GM12865 (cell line): Measurements from ENCODE around the gene TMEM120A.
"Not testable (repeated sequence)": the region's sequence is repeated elsewhere in the genome, so short reads cannot be mapped to it uniquely, and the experiment has no call there.

Experiments used
- DNase-seq: peaks from one replicate; pipeline ENCODE4 v3.0.0; 2010; ENCODE audit warnings: low read depth
- H3K4me3 ChIP-seq: 2 replicates; pipeline ENCODE4 v1.5.1; 2011; ENCODE audit warnings: mild to moderate bottlenecking, low read depth, low read length, control low read depth
- CTCF ChIP-seq: IDR thresholded peaks from 2 replicates; pipeline ENCODE4 v1.5.1; 2011; ENCODE audit warnings: low read length, control low read depth, low read depth, inconsistent platforms; ENCODE audit not compliant: insufficient read depth; ENCODE audit errors: missing control alignments

TMEM120A gene

GRCh38 chr7:75994388-75995051, at the start of gene TMEM120A:
TMEM120A (minus strand) TSS chr7:75994595; CDS start chr7:75994570, 25 bp downstream.
- TF ChIP-seq CTCF = no peak
- H3K4me3 ChIP-seq = peak within 1 kb of the TSS; percentile 64
- peak; percentile 92 for DNase-seq

GRCh38 chr7:76040126-76040525, 45.7 kb upstream of the TMEM120A start:
- no peak for DNase-seq
- TF ChIP-seq CTCF = no peak
- no peak overlapping the region for H3K4me3 ChIP-seq

GRCh38 chr7:76037310-76037709, 42.9 kb upstream of the TMEM120A start:
- DNase-seq = no peak
- no peak overlapping the region for H3K4me3 ChIP-seq
- TF ChIP-seq CTCF = no peak

GRCh38 chr7:76031964-76032363, 37.6 kb upstream of the TMEM120A start:
- no peak overlapping the region for H3K4me3 ChIP-seq
- DNase-seq = no peak
- TF ChIP-seq CTCF = no peak

GRCh38 chr7:76029682-76030081, 35.3 kb upstream of the TMEM120A start:
- not testable (repeated sequence) for H3K4me3 ChIP-seq

GRCh38 chr7:76023002-76023401, 28.6 kb upstream of the TMEM120A start:
- no peak overlapping the region for H3K4me3 ChIP-seq
- no peak for TF ChIP-seq CTCF
- DNase-seq = no peak

More at GRCh38 chr7:76029682-76030081, 35.3 kb upstream of the TMEM120A start:
- not testable (repeated sequence) for DNase-seq

GRCh38 chr7:76022026-76022780, 27.8 kb upstream of the TMEM120A start:
- H3K4me3 ChIP-seq = no peak overlapping the region
- DNase-seq = no peak
- no peak for TF ChIP-seq CTCF
